GM18870 (cell line): Measurements from ENCODE around the gene LCE1A.

ENCODE experiments used
- ATAC-seq: cut with Tn5 transposase; IDR thresholded peaks from one replicate; pipeline ENCODE4 v1.9.1; 2021; ENCODE audit warnings: moderate library complexity; ENCODE audit not compliant: unreplicated experiment

Gene LCE1A

DNA sequence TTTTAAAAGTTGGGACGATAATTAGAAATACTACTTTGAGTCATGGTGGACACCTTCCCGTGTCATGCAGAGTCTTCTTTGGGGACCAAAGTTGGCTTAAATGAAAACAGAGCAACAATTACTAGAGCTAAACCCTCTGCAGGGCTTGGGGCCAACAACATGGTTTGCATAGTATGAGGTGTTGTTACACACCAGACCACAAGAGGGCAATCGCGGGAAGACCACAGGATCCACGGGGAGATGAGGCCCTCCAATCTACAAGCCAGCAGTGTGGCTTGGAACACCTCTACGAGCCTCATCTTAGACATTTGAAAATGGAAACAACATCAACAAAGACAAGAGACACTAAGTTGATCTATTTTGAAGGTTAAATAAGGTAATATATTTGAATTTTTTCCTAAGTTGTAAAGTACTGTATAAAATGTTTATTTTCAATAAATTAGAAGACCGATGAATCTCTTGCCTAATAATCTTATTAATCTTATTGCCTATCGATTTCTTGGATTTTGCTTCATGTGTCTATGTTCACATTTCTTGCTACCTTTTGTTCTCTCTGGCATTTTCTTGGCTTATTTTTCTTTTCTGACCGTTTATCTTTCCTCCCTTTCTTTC, 42.6 kb downstream of the LCE1A start:
- no peak for ATAC-seq

DNA sequence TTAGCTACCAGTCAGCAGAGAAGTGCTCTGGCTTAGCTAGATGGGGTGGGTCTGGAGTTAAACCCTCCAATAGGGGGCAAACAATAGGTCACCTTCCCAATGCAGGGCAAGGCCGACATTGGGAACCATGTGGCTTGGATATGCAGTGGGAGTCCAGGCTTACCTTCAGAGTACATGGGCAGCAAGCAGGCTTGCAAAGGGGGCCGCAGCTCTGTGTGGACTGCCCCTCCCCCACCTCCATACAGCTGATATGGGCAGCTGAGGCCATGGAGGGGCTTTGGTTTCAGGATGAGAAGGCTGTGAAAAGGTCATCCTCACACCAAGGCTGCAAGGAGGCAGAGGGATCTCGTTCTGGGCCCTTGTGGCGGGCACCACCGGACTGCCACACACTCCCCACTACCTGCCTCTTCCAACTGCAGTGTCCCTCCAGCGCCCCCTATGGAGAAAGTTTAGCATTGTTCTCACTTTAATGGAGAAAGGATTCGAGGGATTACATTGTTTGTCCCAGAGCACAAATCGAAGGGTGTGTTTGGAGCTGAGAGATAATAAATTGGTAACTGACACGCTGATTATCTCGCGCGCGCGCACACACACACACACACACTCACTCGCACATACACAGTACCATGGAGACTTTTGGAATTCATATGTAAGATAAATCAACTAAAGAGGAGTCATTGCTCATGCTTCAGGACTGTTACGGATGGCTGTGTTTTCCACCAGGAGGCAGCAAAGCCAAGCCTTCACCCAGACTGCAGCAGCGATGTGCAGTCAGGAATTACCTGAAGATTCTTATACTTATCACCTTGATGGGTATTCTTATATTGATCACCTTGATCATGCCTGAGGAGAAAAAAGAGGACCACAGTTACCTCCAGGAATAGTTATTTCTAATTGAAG, 43.8 kb downstream of the LCE1A start:
- ATAC-seq = no peak

DNA sequence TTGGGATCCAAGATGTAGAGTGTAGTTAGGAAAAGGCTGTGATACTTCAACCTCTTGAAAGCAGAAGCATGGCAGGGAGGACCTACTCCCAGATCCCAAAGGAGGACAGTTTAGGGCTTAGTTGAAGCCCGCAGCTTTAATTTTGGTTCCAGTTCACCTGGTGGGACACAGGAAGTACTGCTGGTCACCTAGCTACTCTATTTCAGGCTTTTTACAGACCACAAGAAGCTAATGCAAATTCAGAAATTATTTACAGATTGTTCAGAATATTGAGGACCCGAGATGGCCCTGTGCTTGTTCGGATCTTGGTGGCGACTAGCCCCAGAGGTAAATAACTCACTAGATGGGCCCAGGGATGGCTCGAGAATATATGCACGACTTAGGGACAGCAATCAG, 44.5 kb downstream of the LCE1A start:
- ATAC-seq = no peak

DNA sequence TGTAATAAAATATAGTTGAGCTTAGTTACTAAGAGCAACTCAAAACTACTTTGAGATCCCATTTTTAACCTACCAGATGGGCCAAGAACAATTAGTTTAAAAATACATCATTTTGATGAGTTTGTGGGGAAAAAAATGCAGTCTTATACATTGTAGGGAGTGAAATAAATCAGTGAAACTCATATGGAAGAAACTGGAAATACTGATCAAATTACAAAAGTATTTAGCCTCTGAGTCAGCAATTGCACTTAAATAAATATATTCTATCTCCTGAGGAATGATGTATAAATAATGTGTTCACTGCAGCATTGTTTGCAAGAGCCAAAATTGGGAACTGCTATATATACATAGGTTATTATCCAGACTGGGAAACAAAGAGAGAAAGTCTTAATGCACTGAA, 46.2 kb downstream of the LCE1A start:
- ATAC-seq = no peak

DNA sequence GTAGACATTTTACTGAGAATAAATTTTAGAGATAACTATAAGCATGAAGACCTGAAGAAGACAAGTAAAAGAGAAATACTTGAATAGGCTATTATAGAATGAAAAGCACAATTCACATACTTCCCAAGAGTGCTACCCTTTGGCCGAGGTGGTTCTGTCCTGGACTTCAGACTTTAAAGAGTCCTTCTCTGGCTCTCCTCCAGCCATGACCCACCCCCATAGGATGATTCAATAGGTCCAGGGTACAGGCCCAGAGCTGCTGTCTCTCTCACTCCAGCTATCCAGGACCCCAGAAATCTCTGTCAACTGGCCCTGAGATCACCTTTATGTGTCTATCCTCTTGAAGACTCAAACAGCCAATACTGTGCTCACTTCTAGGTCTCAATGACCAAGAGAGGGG, 49.6 kb downstream of the LCE1A start:
- ATAC-seq = no peak
